GM18870 (cell line): ENCODE measurements around the gene ARG1.
"Not testable (repeated sequence)": the region's sequence is repeated elsewhere in the genome, so short reads cannot be mapped to it uniquely, and the experiment has no call there.

Experiments
- ATAC-seq: cut with Tn5 transposase; IDR thresholded peaks from one replicate; pipeline ENCODE4 v1.9.1; 2021; ENCODE audit warnings: moderate library complexity; ENCODE audit not compliant: unreplicated experiment

Gene ARG1

DNA sequence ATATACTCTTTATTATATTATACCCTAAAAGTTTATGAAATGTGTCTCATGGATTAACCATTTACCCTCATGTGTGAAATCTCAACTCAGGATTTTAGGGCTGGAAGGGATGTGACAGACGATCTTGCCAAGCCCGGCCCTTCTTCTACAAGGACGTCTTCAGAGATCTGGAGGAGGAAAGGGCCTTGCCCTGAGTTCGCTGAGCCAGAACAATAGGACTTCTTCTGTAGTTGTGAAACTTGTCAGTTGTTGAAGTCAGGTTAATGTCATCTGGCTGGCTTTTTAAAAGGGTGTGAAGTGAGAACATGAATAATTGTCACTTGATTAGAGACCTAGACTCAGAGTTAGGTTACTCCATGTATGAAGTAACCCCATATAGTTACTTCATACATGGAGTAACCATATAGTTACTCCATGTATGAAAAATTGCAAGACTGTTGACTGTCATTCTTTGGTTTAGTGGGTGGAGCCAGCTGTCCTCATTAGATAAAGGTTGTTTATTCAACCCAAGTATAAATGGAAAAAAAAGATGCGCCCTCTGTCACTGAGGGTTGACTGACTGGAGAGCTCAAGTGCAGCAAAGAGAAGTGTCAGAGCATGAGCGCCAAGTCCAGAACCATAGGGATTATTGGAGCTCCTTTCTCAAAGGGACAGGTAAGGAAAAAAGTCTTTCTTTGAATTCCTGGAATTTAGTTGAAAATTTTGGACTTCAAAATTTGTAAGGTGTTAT lies at the start of gene ARG1:
Gene ARG1, plus strand, starts transcription at position 541 of the 730 bp plus-strand sequence. Its CDS starts 57 bp downstream, at position 598.
- no peak for ATAC-seq

DNA sequence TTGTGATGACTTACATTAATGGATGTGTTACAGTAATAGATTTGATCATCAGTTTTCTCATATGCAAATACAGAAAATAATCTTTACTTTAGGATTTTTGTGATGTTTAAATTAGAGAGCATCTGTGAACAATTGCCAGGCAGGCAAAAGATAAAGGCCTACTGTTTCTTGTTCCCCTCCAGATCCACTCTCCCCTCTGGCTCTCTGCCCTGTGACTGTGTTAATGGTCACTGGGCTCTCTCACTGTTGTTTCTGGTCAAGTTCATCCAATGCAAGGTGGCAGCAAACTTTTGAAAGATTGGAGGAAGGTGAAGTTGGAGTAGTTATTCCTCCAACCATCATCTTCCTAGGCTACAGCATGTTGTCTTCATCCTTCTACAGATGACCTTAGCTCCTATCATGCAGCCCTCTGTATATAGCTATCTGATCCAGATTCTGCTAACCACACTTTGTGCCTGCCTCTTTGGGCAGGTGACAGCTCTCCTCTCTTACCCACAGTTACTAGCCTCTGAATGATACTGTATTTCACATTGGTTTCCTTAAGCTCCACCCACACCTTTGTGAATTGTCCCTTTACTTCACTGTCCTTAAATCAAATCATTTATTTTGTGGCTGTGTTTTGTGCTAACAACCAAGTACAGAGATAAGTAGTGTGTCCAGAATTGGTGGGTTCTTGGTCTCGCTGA lies 48.9 kb upstream of the ARG1 start:
- no peak for ATAC-seq

DNA sequence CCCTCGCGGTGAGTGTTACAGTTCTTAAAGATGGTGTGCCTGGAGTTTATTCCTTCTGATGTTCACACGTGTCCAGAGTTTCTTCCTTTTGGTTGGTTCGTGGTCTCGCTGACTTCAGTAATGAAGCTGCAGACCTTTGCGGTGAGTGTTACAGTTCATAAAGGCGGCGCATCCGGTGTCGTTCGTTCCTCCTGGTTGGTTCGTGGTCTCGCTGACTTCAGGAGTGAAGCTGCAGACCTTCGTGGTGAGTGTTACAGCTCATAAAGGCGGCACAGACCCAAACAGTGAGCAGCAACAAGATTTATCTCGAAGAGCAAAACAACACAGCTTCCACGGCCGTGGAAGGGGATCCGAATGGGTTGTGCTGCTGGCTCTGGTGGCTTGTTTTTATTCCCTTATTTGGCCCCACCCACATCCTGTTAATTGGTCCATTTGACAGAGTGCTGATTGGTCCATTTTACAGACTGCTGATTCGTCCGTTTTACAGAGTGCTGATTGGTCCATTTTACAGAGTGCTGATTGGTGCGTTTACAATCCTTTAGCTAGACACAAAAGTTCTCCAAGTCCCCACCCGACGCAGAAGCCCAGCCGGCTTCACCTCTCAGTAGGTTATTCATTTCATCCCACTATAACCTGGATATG lies 48.2 kb upstream of the ARG1 start:
- no peak for ATAC-seq

DNA sequence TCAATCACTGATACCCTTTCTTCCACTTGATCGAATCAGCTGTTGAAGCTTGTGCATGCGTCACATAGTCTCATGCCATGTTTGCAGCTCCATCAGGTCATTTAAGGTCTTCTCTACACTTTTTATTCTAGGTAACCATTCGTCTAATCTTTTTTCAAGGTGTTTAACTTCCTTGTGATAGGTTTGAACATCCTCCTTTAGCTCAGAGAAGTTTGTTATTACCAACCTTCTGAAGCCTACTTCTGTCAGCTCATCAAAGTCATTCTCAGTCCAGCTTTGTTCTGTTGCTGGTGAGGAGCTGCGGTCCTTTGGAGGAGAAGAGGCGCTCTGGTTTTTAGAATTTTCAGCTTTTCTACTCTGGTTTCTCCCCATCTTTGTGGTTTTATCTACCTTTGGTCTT lies 42.1 kb upstream of the ARG1 start:
- ATAC-seq = not testable (repeated sequence)

DNA sequence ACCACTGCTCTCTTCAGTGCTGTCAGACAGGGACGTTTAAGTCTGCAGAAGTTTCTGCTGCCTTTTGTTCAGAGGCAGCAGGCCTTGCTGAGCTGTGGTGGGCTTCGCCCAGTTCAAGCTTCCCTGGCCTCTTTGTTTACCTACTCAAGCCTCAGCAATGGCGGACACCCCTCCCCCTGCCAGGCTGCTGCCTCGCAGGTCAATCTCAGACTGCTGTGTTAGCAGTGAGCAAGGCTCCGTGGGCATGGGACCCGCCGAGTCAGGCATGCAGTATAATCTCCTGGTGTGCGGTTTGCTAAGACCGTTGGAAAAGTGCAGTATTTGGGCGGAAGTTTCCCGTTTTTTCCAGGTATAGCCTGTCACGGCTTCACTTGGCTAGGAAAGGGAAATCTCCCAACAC lies 41.3 kb upstream of the ARG1 start:
- not testable (repeated sequence) for ATAC-seq

DNA sequence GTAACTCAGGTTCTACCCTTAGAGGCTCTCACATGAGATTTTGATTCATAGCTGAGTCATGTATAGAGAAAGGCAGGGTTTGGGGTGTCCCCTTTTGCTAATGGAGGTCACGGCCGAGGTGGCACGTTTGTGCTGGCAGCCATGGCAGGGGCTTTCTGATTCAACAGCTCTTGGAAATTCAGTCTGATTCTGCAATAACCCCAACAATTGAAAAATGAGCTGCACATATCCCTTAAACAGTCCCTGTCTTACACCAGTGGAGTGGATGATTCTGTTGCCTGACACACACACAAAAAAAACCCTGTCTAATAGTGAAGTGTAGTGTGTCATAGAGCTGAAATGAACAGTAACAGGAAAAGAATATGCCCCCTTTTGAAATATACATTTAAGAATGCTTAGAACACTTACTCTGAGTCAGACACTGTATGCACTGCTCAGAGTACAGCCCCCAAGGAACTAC lies 40.4 kb upstream of the ARG1 start:
- peak; percentile 86 for ATAC-seq

DNA sequence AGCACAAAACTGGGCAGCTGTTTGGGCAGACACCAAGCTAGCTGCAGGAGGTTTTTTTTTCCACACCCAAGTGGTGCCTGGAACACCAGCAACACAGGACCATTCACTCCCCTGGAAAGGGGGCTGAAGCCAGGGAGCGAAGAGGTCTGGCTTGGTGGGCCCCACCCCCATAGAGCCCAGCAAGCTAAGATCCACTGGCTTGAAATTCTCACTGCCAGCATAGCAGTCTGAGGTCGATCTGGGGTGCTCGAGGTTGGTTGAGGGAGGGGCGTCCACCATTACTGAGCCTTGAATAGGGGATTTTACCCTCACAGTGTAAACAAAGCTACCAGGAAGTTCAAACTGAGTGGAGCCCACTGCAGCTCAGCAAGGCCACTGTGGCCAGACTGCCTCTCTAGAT lies 34.4 kb upstream of the ARG1 start:
- not testable (repeated sequence) for ATAC-seq

DNA sequence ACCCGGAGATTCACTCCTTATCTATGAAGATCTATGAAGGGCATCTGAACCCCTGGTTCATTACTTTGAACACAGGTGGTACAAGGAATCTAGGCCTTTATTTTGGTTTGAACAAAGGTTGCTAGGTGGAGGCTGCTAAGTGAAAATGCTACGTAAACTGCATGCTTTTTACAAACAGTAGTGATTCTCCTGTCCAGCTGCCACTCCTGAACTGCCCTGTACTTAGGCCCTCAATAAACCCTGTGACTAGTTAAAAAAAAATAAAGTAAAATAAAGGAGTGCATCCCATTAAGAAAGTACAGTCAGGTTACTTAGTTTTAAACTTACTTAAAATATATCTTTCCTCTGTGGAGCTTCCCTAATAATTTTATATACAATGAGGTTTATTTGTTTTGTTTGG lies 27.7 kb upstream of the ARG1 start:
- no peak for ATAC-seq

DNA sequence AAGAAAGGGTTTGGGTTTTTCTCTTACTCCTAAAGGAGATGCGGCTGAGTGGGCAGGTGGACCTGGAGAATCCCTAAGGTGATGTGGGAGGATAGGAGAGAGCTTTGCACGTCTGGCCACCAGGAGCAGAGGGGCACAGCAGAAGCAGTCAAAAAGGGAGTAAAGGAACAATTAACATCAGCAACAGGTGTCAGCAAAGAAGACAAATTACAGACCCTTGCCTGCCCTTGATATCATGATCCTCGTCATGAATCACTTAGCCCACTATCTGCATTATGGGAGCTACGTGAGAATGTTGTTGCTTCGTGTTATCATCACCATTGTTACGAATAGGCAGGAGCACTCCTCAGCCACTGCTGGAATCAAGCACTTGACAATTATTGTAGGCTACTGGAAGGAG lies 25.5 kb upstream of the ARG1 start:
- ATAC-seq = no peak

DNA sequence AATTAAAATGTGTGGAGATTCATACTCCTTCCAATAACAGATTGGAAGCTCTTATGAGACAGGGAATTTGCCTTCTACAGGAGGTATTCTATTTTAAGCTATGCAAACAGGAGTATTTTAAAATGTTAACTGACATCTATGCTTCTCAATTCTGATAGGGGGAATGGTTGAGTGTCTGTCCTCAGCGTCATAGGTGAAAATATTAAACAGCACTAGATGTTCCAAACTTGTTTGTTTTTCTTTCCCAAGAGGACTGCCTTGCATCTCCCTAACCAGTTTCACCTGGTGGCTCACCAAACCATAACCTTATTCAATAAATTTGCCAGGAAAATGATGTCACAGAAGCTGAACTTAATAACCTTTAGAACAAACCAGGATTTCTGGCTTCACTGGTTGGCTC lies 24.6 kb upstream of the ARG1 start:
- ATAC-seq = no peak

DNA sequence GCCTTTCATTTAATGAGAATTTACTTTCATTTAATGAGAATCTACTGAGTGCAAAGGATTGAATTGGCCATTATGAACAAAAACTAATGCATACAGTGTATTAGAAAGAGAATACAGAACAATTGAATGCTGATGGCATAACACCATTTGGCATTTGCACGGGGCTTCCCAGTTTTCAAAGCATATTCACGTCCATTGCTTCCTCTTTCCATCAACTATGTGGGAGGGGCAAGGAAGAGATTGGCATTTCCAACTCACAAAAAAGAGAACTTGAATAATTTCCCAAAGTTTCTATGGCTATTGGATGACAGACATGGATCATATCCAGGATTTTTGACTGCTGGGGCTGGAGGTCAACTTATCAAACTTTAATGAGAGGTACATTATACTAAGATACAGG lies 23.2 kb upstream of the ARG1 start:
- ATAC-seq = no peak

DNA sequence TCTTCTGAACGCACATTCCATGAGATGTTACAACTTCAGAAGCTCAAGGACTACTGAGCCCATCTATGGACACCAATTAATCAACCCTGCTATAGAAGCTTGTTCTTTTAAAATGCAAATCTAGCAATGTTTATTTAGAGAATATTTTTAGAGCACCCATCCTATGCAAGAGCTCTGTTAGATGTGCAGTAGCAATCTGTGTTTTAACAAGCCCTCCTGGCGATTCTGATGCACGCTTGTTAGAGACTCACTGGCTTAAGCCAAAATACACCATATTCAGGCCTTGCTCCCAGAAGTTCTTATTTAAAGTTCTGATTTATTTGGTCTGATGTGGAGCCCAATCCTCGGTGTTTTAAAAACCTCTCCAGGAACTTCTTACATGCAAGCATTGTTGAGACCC lies 21.1 kb upstream of the ARG1 start:
- no peak for ATAC-seq

DNA sequence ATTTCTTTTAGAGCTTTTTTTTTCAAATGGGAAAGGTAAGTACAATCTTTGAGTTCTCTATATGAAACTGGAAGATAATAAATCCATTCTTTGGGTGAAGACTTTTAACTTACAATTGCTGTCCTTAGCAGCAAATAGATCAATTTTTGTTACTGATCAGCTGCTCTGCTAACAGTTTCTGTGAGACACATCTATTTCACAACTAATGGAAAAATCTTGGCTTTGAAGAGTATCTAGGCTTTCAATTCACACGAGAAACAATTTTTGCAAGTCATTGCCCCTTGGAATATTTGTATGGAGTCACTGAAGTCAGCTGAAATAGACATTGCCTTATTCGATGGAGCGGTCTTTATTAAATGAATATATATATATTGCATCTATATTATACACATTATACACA lies 20.5 kb upstream of the ARG1 start:
- no peak for ATAC-seq

DNA sequence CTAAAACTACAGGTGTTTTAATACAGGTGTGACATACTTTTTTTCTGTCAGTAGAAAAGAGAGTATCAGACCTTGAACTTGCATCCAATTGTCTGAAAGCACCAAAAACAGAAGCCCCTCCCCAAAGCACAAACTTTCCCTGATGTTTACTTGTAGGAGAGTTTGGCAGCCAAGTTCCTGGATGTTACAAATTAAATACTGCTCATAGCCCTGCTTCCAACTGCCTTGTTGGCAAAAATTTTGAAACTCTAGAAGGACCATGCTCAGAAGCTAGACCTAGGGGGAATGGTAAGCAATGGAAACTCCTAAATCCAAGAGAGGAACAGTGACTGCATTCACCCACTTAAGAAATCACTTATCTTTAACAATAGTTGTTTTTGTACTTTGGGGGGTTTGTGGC lies 17.0 kb upstream of the ARG1 start:
- ATAC-seq = no peak

DNA sequence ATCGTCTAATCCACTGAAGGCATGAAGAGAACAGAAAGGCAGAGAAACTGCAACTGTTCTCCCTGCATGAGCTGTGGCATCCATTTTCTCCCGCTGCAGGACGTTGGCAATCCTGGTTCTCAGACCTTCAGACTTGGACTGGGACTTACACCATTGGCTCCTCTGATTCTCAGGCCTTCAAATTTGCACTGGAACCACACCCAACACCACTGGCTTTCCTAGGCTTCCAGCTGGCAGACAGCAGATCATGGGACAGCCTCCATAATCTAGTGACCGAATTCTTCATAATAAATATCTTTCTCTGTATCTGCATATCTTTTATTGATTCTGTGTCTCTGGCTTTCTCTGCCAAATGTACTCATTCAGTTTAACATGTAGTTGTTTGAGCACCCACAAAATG lies 14.1 kb upstream of the ARG1 start:
- no peak for ATAC-seq

DNA sequence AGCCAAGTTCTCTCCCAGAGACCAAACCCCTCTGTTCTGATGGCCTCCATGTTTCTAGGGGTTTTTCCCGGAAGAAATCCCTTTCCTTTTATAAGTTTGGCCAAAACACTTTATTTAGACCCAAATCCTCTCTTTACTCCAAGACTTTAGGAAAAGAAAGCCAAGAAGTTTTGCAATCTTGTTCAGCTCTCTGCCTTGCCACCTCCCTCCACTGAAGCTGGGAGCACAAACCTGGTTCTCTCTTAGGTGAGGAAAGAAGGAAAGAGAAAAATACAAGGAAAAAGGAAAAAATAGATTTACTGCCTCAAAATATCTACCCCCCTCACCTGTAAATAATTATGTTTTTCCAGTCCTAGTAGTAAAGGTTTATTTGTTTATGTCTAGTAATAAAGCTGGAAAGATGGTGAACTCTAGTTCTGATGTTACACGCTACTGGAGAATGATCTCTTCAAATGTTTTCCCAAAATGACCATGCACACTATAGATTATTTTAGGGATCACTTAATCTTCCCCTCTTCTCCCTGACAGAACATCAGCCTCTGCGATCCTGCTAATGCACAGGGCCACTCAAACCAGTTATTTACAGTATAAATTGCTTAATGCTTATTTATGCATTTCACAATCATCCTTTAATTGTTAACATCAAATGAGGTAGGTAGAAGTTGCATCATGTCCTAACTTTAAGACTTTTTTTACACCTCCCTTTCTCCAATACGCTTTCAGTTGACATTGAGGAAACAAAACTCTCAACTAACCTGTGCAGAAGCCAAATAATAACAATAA lies 10.9 kb upstream of the ARG1 start:
- ATAC-seq = no peak

DNA sequence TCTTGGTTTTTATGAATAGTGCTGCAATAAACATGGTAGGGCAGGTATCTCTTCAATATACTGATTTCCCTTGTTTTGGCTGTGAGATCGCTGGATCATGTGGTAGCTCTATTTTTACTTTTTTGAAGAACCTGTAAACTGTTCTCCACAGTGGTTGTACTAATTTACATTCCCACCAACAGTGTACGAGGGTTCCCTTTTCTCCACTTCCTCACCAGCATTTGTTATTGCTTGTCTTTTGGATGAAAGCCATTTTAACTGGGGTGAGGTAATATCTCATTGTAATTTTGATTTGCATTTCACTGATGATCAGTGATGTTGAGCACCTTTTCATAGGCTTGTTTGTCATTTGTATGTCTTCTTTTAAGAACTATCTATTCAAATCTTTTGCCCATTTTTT lies 8.0 kb upstream of the ARG1 start:
- ATAC-seq = no peak

DNA sequence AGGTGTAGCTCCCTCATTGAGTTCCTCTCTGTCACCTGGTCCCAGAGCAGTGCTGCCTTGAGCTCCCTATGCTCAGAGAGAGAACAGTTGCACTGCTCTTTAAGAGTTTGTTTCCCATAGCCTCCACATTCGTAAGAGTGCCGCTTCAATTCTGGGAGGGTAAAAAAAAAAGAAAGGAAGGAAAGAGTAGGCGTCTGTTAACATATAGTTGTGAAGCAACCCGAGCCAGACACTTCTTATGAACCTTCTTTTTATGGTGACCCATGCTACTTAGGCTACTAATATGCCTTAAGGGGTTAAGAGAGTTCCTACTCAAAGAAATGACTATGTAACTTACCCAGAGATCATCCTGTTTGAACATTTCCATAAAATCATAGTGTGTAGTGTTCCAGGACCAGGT lies 4.3 kb upstream of the ARG1 start:
- ATAC-seq = no peak

DNA sequence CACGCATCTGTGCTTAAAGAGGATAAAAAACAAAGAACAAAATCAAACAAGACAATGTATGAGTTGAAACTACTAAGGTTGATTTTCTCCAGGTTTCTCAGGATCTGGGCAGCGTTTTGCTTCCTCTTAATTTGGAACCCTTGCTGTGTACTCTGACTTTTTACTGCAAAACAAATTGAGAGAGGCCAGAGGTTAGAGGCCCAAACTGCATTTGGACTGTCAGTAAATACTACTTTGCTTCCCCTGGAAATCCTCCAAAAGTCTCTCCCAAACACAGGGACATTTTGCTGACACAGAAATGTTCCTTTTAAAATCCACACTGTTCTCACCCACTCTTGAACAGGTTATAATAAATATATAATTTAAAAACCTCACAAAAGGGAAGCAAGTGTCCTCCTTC lies 1.1 kb downstream of the ARG1 start:
- no peak for ATAC-seq

DNA sequence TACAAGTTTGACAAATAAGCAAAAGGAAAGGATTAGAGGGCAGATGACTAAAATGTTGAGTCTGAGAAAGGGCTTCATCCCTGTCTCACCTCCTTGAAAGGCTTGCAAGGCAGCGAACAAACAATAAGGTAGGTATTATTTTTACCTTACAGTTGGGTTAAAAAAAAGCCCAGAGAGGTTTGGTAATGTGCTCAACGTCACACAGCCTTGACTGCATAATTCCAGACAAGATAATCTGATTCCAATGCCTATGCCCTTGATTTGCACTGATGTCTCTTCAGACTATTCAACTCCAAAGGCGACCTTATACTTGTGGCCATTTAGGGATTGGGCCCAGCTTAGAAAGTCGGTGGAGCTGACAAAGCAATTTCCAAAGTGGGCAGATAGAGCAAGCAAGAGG lies 1.7 kb downstream of the ARG1 start:
- ATAC-seq = no peak

DNA sequence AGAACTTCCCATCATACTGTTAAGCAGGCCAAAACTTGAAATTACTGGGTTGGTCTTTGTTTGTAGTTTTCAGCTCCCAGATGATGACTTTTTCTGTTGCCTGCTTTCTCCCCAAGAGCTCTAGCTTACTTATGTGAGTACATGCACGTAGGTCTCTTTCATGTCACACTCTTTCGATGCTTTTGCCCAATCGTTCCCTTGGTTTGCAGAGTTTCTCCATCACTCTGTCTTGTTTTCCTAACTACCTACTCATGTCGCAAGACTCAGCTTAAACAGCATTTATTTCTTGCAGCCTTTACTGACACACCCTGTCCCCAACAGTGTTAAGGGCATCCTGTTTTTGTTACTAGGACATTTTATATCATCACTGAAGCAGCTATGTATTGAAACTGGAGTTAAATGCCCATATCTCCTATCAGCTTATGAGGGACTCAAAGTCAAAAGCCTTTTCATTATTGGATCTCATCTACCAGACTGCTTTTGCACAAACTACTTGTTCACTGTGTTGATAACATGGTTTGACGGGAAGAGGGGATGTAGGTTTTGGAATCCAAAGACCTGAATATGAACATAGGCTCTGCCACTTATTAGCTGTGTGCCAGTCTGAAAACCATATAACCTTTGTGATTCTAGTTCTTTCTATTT lies 2.9 kb downstream of the ARG1 start:
- no peak for ATAC-seq
